ENCODE results near the gene PHLPP1.
A peak's percentile ranks its signal among the peaks of the same experiment; 100 is the strongest.

PHLPP1 gene

DNA sequence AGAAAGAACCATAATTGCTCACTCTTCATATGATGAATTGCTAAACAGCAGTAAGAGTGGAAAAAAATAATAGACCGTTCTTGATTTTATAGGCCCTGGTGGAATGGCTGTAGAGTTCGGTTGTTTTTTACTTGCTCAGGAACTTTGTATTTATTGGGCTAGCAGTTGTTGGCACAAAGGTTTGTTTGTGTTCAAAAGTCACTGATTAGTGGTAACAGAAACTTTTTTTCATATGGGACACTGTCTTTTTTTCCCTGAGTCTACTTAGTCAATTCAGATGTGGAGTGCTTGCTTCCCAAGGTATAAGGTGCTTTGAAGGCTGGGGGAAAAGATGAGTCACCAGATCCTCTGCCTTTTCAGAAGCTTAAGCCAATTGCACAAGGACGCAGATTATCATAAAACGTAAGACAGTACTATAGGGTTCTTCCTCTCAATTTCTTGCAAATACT, 25.8 kb downstream of the PHLPP1 start (continued):
- TF ChIP-seq, protein P1, sequence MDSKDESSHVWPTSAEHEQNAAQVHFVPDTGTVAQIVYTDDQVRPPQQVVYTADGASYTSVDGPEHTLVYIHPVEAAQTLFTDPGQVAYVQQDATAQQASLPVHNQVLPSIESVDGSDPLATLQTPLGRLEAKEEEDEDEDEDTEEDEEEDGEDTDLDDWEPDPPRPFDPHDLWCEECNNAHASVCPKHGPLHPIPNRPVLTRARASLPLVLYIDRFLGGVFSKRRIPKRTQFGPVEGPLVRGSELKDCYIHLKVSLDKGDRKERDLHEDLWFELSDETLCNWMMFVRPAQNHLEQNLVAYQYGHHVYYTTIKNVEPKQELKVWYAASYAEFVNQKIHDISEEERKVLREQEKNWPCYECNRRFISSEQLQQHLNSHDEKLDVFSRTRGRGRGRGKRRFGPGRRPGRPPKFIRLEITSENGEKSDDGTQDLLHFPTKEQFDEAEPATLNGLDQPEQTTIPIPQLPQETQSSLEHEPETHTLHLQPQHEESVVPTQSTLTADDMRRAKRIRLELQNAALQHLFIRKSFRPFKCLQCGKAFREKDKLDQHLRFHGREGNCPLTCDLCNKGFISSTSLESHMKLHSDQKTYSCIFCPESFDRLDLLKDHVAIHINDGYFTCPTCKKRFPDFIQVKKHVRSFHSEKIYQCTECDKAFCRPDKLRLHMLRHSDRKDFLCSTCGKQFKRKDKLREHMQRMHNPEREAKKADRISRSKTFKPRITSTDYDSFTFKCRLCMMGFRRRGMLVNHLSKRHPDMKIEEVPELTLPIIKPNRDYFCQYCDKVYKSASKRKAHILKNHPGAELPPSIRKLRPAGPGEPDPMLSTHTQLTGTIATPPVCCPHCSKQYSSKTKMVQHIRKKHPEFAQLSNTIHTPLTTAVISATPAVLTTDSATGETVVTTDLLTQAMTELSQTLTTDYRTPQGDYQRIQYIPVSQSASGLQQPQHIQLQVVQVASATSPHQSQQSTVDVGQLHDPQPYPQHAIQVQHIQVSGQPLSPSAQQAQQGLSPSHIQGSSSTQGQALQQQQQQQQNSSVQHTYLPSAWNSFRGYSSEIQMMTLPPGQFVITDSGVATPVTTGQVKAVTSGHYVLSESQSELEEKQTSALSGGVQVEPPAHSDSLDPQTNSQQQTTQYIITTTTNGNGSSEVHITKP (tag by site-specific recombination; IDR thresholded peaks at IDR 0.05), result 0 out of 2 replicates have a peak, but pooled peaks have one; percentile 22
- TF ChIP-seq BCL11B (tag by site-specific recombination; IDR thresholded peaks at IDR 0.05; ENCODE audit: low read depth), result no peak
- no peak for TF ChIP-seq ZBTB1 (tag by site-specific recombination; IDR thresholded peaks at IDR 0.05)
- TF ChIP-seq ZNF544 (tag by site-specific recombination; IDR thresholded peaks at IDR 0.05), result no peak
- no peak for TF ChIP-seq ZNF555 (tag by site-specific recombination; conservative IDR thresholded peaks at IDR 0.05)
- peak; percentile 97 for TF ChIP-seq FEZF1 (tag by site-specific recombination; IDR thresholded peaks at IDR 0.05)
- TF ChIP-seq, protein P2, sequence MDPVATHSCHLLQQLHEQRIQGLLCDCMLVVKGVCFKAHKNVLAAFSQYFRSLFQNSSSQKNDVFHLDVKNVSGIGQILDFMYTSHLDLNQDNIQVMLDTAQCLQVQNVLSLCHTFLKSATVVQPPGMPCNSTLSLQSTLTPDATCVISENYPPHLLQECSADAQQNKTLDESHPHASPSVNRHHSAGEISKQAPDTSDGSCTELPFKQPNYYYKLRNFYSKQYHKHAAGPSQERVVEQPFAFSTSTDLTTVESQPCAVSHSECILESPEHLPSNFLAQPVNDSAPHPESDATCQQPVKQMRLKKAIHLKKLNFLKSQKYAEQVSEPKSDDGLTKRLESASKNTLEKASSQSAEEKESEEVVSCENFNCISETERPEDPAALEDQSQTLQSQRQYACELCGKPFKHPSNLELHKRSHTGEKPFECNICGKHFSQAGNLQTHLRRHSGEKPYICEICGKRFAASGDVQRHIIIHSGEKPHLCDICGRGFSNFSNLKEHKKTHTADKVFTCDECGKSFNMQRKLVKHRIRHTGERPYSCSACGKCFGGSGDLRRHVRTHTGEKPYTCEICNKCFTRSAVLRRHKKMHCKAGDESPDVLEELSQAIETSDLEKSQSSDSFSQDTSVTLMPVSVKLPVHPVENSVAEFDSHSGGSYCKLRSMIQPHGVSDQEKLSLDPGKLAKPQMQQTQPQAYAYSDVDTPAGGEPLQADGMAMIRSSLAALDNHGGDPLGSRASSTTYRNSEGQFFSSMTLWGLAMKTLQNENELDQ (tag by site-specific recombination; IDR thresholded peaks at IDR 0.05; ENCODE audit: low read depth), result no peak
- peak; percentile 61; the same call in 1 of the 2 replicates for TF ChIP-seq SP7 (tag by site-specific recombination; IDR thresholded peaks at IDR 0.05)
- peak; percentile 83 for TF ChIP-seq IKZF3 (tag by site-specific recombination; IDR thresholded peaks at IDR 0.05)
- no peak for TF ChIP-seq TCF7L2 (IDR thresholded peaks at IDR 0.05; ENCODE audit: borderline replicate concordance, low read depth, low read length)
- TF ChIP-seq ZNF623 (tag by site-specific recombination; IDR thresholded peaks at IDR 0.05), result 0 out of 2 replicates have a peak, but pooled peaks have one; percentile 4
- peak; percentile 37; the same call in 1 of the 2 replicates for TF ChIP-seq ZNF629 (tag by site-specific recombination; IDR thresholded peaks at IDR 0.05)
- TF ChIP-seq ZNF426 (tag by site-specific recombination; IDR thresholded peaks at IDR 0.05), result no peak
- no peak for TF ChIP-seq ZNF221 (tag by site-specific recombination; IDR thresholded peaks at IDR 0.05; ENCODE audit: borderline replicate concordance)
- TF ChIP-seq MEIS1 (CRISPR knock-in tag; IDR thresholded peaks at IDR 0.05; ENCODE audit: borderline replicate concordance), result no peak
- TF ChIP-seq SCRT2 (tag by site-specific recombination; IDR thresholded peaks at IDR 0.05), result no peak
- TF ChIP-seq REPIN1 (tag by site-specific recombination; IDR thresholded peaks at IDR 0.05; ENCODE audit: low read depth), result no peak
- TF ChIP-seq ZFHX2 (tag by site-specific recombination; conservative IDR thresholded peaks at IDR 0.05), result no peak
- TF ChIP-seq ZEB2 (tag by site-specific recombination; IDR thresholded peaks at IDR 0.05), result peak; percentile 56
- TF ChIP-seq ZNF10 (tag by site-specific recombination; IDR thresholded peaks at IDR 0.05), result peak; percentile 75; the same call in 1 of the 2 replicates
- no peak for TF ChIP-seq KLF9 (tag by site-specific recombination; IDR thresholded peaks at IDR 0.05; ENCODE audit: low read depth)
- TF ChIP-seq ZNF510 (tag by site-specific recombination; IDR thresholded peaks at IDR 0.05; ENCODE audit: insufficient replicate concordance), result no peak
- TF ChIP-seq ZBTB17 (tag by site-specific recombination; IDR thresholded peaks at IDR 0.05), result peak; percentile 51
